ENCODE results near the gene IQSEC3. TPM values are rescaled to one million over a fixed set of nuclear protein-coding genes. Genes with fewer than 3 reads are reported as not detected.

The IQSEC3 gene
- polyA plus RNA-seq, 1 donor from 2014 or later = 2.4 TPM

DNA sequence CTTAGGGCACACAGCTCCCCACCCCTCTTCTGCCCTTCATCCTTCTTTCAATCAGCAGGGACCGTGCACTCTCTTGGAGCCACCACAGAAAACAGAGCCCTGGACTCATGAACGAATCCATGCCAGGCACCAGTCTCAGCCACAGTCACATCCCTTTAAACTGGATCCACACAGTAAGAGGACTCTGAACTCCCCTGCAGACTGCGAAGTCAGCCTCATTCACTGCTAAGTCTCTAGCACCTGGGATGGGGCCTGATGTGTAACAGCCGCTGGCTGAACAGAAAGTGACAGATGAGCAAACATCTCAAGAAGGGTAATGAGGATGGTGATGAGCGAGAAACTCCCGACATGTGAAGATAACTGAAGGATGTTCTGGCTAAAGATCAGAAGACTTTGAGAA lies 45.8 kb upstream of the IQSEC3 start (continued):
- TF ChIP-seq, protein P1, sequence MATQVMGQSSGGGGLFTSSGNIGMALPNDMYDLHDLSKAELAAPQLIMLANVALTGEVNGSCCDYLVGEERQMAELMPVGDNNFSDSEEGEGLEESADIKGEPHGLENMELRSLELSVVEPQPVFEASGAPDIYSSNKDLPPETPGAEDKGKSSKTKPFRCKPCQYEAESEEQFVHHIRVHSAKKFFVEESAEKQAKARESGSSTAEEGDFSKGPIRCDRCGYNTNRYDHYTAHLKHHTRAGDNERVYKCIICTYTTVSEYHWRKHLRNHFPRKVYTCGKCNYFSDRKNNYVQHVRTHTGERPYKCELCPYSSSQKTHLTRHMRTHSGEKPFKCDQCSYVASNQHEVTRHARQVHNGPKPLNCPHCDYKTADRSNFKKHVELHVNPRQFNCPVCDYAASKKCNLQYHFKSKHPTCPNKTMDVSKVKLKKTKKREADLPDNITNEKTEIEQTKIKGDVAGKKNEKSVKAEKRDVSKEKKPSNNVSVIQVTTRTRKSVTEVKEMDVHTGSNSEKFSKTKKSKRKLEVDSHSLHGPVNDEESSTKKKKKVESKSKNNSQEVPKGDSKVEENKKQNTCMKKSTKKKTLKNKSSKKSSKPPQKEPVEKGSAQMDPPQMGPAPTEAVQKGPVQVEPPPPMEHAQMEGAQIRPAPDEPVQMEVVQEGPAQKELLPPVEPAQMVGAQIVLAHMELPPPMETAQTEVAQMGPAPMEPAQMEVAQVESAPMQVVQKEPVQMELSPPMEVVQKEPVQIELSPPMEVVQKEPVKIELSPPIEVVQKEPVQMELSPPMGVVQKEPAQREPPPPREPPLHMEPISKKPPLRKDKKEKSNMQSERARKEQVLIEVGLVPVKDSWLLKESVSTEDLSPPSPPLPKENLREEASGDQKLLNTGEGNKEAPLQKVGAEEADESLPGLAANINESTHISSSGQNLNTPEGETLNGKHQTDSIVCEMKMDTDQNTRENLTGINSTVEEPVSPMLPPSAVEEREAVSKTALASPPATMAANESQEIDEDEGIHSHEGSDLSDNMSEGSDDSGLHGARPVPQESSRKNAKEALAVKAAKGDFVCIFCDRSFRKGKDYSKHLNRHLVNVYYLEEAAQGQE (IDR thresholded peaks at IDR 0.05; ENCODE audit: borderline replicate concordance) = no peak

DNA sequence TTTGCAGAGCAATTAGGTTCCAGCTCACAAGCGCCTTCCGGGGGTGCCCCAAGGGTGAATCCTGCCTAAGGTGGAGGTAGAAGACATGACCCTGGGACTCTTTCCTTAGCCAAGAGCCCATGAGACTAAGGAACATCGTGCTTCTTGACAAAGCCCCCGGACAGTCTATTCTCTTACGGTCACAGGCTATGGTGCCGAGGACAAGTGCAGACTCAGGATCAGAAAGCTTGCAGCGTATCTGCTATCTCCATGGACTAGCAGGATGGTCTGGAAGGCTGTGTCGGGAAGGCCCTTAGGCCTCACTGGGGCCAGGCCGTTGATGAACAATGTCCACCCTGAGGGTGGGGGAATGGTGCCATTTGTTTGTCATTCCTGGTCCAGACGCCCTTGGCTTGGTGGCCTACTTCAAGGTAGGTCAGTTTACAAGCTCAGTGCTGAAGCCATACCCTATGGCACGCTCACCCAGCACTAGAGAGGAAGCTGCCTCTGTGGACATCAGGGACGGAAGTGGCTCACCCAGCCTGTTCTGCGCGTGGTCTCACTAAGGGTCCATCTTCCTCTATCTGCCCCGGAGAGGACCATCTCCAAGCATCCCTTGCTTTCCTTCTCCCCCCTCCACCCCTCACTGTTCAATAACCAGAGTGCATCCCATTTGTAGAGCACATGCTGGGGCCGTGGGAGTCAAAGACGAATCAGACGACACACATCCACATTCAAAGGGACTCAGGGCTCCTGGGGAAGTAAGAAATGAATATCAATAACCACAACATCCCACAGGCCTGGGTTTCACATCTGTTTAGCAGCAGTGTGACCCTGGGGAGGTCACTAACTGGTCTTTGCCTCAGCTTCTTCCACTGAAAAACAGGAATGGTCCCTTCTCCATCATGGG lies 45.0 kb upstream of the IQSEC3 start:
- Histone ChIP-seq H2AFZ (ENCODE audit: low read depth, low read length) (no peak overlapping the region), H3F3A (ENCODE audit: insufficient read depth, low read length, poor library complexity, severe bottlenecking) (no peaks in the 10 kb centered on the region), H3K36me3 (ENCODE audit: insufficient read depth, low read length) (no peaks in the 10 kb centered on the region), H3K9me3 (ENCODE audit: low read length) (no peaks in the 10 kb centered on the region), H3K79me2 (replicated peaks; ENCODE audit: insufficient read depth, low read length) (no peaks in the 10 kb centered on the region), H3K4me3 (ENCODE audit: low read length) (no peak overlapping the region), H3K9me2 (ENCODE audit: insufficient read depth, low read length) (no peaks in the 10 kb centered on the region), H3K9ac (ENCODE audit: low read length) (no peak overlapping the region), H3K27me3 (ENCODE audit: insufficient read depth, low read depth, low read length) (no peaks in the 10 kb centered on the region), H3K27ac (ENCODE audit: low read length) (no peak overlapping the region), H4K20me1 (ENCODE audit: insufficient read depth) (no peaks in the 10 kb centered on the region), H3K4me2 (ENCODE audit: low read length) (no peak overlapping the region)
- TF ChIP-seq, protein P2, sequence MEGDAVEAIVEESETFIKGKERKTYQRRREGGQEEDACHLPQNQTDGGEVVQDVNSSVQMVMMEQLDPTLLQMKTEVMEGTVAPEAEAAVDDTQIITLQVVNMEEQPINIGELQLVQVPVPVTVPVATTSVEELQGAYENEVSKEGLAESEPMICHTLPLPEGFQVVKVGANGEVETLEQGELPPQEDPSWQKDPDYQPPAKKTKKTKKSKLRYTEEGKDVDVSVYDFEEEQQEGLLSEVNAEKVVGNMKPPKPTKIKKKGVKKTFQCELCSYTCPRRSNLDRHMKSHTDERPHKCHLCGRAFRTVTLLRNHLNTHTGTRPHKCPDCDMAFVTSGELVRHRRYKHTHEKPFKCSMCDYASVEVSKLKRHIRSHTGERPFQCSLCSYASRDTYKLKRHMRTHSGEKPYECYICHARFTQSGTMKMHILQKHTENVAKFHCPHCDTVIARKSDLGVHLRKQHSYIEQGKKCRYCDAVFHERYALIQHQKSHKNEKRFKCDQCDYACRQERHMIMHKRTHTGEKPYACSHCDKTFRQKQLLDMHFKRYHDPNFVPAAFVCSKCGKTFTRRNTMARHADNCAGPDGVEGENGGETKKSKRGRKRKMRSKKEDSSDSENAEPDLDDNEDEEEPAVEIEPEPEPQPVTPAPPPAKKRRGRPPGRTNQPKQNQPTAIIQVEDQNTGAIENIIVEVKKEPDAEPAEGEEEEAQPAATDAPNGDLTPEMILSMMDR (IDR thresholded peaks at IDR 0.05; ENCODE audit: poor library complexity, severe bottlenecking) = no peak

DNA sequence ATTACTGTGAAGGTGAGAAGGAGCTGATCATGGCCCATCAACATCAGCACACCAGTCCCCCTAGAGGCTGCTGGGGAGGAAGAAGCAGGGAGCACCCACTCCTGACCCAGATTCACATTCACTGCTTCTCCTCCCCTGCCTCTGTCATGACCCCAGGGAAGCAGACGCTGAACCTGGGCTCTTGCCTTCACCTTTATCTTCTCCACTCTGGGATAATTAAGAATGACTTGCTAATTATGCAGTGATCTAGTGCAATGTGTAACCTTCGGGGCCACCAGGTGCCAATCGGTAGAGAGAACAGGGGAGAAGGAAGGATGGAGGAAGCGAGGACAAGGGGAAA lies 44.4 kb upstream of the IQSEC3 start:
- TF ChIP-seq MXI1 (conservative IDR thresholded peaks at IDR 0.05; ENCODE audit: poor library complexity, severe bottlenecking) (no peak), POLR2AphosphoS5 (IDR thresholded peaks at IDR 0.05) (no peak), EZH2 (IDR thresholded peaks at IDR 0.05; ENCODE audit: borderline replicate concordance, insufficient read depth, low read length, poor library complexity, severe bottlenecking) (no peak), EP300 (conservative IDR thresholded peaks at IDR 0.05; ENCODE audit: poor library complexity, severe bottlenecking) (no peak), SMC3 (conservative IDR thresholded peaks at IDR 0.05; ENCODE audit: poor library complexity) (no peak), RAD21 (conservative IDR thresholded peaks at IDR 0.05) (no peak), TAF1 (IDR thresholded peaks at IDR 0.05; ENCODE audit: low read depth) (no peak)
- TF ChIP-seq, protein P2 (IDR thresholded peaks at IDR 0.05; ENCODE audit: poor library complexity, severe bottlenecking) = no peak
- TF ChIP-seq, protein P1 (IDR thresholded peaks at IDR 0.05; ENCODE audit: borderline replicate concordance) = no peak
- Histone ChIP-seq H3K4me3 (ENCODE audit: low read length) (no peak overlapping the region), H2AFZ (ENCODE audit: low read depth, low read length) (no peak overlapping the region), H3K36me3 (ENCODE audit: insufficient read depth, low read length) (no peaks in the 10 kb centered on the region), H3K27ac (ENCODE audit: low read length) (no peak overlapping the region), H3F3A (ENCODE audit: insufficient read depth, low read length, poor library complexity, severe bottlenecking) (no peaks in the 10 kb centered on the region), H3K27me3 (ENCODE audit: insufficient read depth, low read depth, low read length) (no peaks in the 10 kb centered on the region), H3K79me2 (replicated peaks; ENCODE audit: insufficient read depth, low read length) (no peaks in the 10 kb centered on the region), H4K20me1 (ENCODE audit: insufficient read depth) (no peaks in the 10 kb centered on the region), H3K9ac (ENCODE audit: low read length) (no peak overlapping the region), H3K9me2 (ENCODE audit: insufficient read depth, low read length) (no peaks in the 10 kb centered on the region), H3K4me2 (ENCODE audit: low read length) (no peak overlapping the region), H3K9me3 (ENCODE audit: low read length) (no peaks in the 10 kb centered on the region)

All from neural cell (in vitro differentiated cells).